ENCODE data around the gene SEMA3C.

SEMA3C gene

GRCh38 chr7:80881351-80881900 lies 37.4 kb downstream of the SEMA3C start:
- no peak for DNase-seq (ENCODE audit: low read depth)
- H3K4me3 ChIP-seq (ENCODE audit: low read depth, low read length): no peak overlapping the region
- no peak for TF ChIP-seq CTCF (conservative IDR thresholded peaks at IDR 0.05; ENCODE audit: low read depth, low read length)

GRCh38 chr7:80879849-80880248 lies 39.0 kb downstream of the SEMA3C start:
- DNase-seq (ENCODE audit: low read depth): peak; percentile 55
- no peak for TF ChIP-seq CTCF (conservative IDR thresholded peaks at IDR 0.05; ENCODE audit: low read depth, low read length)
- H3K4me3 ChIP-seq (ENCODE audit: low read depth, low read length): no peak overlapping the region

GRCh38 chr7:80876894-80877414 lies 41.9 kb downstream of the SEMA3C start:
- no peak overlapping the region for H3K4me3 ChIP-seq (ENCODE audit: low read depth, low read length)
- no peak for TF ChIP-seq CTCF (conservative IDR thresholded peaks at IDR 0.05; ENCODE audit: low read depth, low read length)
- DNase-seq (ENCODE audit: low read depth): no peak

GRCh38 chr7:80875537-80876120 lies 43.2 kb downstream of the SEMA3C start:
- H3K4me3 ChIP-seq (ENCODE audit: low read depth, low read length): no peak overlapping the region
- no peak for TF ChIP-seq CTCF (conservative IDR thresholded peaks at IDR 0.05; ENCODE audit: low read depth, low read length)
- no peak for DNase-seq (ENCODE audit: low read depth)

- no peak overlapping the region for H3K4me3 ChIP-seq (ENCODE audit: low read depth, low read length)
- no peak for TF ChIP-seq CTCF (conservative IDR thresholded peaks at IDR 0.05; ENCODE audit: low read depth, low read length)
- no peak for DNase-seq (ENCODE audit: low read depth)
These were observed 45.7 kb downstream of the SEMA3C start for GRCh38 chr7:80873140-80873539.

GRCh38 chr7:80871228-80871627 lies 47.6 kb downstream of the SEMA3C start:
- DNase-seq (ENCODE audit: low read depth): no peak
- no peak for TF ChIP-seq CTCF (conservative IDR thresholded peaks at IDR 0.05; ENCODE audit: low read depth, low read length)
- no peak overlapping the region for H3K4me3 ChIP-seq (ENCODE audit: low read depth, low read length)

GRCh38 chr7:80870813-80871212 lies 48.0 kb downstream of the SEMA3C start:
- DNase-seq (ENCODE audit: low read depth): no peak
- H3K4me3 ChIP-seq (ENCODE audit: low read depth, low read length): no peak overlapping the region
- no peak for TF ChIP-seq CTCF (conservative IDR thresholded peaks at IDR 0.05; ENCODE audit: low read depth, low read length)

Data from choroid plexus epithelial cell (primary cell).